HFF-Myc (cell line): ENCODE data around the gene CYP21A2.

ENCODE experiments used
- DNase-seq: peaks from one replicate; pipeline ENCODE4 v3.0.0-alpha.2; 2011; ENCODE audit warnings: low read depth; ENCODE audit errors: extremely low read depth
- H3K4me3 ChIP-seq: replicated peaks from 2 replicates; pipeline ENCODE4 v1.5.1; 2011; ENCODE audit warnings: low read depth, mild to moderate bottlenecking, control low read depth, low read length
- TF ChIP-seq, protein P1 (sequence below): IDR thresholded peaks from 2 replicates; pipeline ENCODE4 v1.5.1; 2012; ENCODE audit warnings: mild to moderate bottlenecking, low read depth, low read length, control low read depth; ENCODE audit errors: missing control alignments

CYP21A2 gene

DNA sequence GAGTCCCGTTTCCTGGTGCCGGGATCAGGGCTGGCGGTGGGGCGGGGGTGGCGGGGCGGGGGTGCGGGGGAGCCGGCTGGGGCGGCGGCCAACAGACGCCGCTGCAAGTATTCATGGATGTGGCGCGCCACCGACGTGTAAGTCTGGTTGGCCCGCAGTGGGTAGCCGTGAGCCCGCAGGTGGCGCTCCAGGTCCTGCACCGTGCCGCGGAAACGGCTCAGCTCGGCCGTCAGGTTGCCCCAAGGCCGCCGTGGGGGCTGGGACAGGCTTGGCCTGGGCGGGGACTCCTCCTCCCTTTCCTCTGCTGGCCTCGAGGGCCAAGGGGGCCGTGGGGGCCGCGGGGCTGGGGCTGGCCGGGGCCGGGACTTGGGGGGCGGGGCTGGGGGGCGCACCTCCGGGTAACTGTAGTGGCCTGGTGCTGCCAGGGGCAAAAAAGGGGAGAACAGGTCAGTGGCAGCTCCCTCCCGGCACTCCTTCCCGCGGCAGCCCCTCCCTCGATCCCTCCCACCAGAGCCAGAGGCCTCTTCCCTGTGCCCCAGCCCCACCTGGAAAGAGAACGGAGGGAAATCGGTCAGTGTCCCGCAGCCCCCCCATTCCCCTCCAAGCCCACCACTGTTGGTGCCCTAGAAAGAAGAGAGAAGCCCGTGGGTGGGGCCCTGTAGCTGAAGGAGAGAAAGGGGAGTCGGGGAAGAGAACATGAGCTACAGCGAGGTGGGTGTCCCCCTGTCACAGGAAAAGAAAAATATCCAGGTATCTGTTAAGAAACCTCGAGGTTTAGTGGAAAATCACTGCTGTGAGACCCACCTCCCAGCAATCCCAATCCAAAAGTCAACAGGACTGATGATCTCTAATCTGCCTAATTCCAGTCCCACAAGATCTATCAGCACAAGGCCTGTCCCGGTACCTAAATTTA lies 49.6 kb downstream of the CYP21A2 start:
- DNase-seq: no peak
- H3K4me3 ChIP-seq: no peak overlapping the region
- TF ChIP-seq, protein P1, sequence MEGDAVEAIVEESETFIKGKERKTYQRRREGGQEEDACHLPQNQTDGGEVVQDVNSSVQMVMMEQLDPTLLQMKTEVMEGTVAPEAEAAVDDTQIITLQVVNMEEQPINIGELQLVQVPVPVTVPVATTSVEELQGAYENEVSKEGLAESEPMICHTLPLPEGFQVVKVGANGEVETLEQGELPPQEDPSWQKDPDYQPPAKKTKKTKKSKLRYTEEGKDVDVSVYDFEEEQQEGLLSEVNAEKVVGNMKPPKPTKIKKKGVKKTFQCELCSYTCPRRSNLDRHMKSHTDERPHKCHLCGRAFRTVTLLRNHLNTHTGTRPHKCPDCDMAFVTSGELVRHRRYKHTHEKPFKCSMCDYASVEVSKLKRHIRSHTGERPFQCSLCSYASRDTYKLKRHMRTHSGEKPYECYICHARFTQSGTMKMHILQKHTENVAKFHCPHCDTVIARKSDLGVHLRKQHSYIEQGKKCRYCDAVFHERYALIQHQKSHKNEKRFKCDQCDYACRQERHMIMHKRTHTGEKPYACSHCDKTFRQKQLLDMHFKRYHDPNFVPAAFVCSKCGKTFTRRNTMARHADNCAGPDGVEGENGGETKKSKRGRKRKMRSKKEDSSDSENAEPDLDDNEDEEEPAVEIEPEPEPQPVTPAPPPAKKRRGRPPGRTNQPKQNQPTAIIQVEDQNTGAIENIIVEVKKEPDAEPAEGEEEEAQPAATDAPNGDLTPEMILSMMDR: peak; percentile 40

DNA sequence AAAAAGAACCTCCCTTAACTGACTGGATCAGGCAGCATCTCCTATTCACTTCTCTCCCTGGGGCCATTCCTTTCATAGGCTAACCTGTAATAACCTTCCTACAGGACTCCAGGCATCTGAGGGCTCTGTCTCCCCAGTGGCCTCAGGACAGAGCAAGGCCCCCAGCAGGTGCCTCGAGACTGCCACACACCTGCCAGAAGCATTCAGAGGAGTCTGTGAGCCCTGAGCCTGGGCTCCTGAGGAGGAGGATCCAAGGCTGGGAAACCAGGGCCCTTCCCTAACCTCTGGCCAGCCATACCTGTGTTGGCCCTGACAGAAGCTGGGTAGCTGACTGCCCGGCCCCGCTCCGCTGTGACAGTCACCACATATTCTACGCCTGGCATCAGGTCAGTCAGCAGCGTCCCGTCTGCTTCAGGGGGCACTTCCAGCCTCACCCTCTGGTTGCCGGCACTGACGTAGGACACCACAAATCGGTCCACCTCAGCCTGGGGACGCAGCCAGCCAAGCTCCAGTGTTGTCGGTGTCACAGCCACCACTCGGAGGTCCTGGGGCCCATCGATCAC lies 50.4 kb downstream of the CYP21A2 start:
- no peak for DNase-seq
- TF ChIP-seq, protein P1: no peak
- H3K4me3 ChIP-seq: no peak overlapping the region

DNA sequence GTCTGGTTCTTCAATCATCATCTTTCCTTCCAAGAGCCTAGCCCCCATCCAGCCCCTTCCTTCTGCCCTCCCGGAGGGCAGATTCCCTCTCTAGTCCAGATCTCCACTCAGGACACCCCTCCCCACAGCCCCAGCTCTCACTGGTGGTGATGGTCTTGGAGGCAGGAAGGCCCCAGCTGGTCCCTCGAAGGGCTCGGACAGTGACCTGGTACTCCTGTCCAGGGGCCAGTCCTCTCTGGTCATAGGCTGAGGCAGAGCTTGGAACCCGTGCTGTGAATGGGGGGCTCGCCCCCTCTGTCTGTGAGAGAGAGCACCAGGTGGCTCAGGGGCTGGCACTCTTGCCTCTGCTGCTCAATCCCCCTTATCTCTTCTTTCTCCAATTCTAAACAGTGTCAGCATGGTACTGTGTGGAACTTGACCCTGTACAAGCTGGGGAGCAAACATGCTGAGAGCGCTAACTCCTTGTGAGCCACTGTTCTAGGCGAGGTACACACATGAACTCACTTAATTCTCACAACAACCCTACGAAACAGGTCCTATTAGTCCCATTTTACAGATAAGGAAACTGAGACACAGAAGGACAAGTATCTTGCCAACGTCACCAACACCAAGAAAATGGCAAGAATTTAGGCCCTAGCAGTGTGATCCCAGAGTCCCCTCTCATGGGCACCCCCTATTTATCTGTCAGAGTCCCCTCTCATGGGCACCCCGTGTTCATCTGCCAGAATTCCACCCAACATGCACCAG lies 51.0 kb downstream of the CYP21A2 start:
- no peak for DNase-seq
- TF ChIP-seq, protein P1: no peak
- H3K4me3 ChIP-seq: no peak overlapping the region
